ENCODE data around the gene CIBAR2. TPM values are rescaled to one million over a fixed set of nuclear protein-coding genes. Genes with fewer than 3 reads are reported as not detected.

The CIBAR2 gene
- total RNA-seq, 1 donor from 2014 or later: not detected

DNA sequence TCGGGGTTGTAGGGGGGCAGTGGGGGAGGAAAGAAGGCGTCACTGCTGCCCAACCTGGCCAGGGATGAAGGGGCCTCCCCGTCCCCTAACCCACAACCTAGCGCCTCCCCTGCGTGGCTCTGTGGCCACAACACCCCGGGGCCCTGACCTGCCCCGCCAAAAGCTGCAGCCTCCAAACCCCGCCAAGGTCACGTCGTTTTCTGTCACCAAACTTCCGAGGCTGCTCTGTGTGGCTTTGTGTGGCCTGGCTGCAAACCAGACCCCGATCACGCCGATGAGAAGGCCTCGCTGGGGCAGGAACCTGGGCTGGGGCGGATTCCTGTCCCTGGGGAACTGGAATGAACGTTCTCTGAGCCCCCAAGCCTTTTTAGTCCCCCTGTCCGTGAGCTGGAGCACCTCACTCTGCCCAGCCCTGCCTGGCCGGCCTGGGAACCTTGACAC is 30.5 kb upstream of the CIBAR2 start:
- DNase-seq (ENCODE audit: low read depth): no peak
- Histone ChIP-seq H3K36me3 (ENCODE audit: control insufficient read depth, insufficient read depth, low read length) (no peaks in the 10 kb centered on the region), H3K27me3 (ENCODE audit: control insufficient read depth, insufficient read depth, low read length) (peaks cover 10% of the 10 kb centered on the region), H3K4me3 (ENCODE audit: low read depth, low read length) (no peak overlapping the region)
- TF ChIP-seq, protein P1, sequence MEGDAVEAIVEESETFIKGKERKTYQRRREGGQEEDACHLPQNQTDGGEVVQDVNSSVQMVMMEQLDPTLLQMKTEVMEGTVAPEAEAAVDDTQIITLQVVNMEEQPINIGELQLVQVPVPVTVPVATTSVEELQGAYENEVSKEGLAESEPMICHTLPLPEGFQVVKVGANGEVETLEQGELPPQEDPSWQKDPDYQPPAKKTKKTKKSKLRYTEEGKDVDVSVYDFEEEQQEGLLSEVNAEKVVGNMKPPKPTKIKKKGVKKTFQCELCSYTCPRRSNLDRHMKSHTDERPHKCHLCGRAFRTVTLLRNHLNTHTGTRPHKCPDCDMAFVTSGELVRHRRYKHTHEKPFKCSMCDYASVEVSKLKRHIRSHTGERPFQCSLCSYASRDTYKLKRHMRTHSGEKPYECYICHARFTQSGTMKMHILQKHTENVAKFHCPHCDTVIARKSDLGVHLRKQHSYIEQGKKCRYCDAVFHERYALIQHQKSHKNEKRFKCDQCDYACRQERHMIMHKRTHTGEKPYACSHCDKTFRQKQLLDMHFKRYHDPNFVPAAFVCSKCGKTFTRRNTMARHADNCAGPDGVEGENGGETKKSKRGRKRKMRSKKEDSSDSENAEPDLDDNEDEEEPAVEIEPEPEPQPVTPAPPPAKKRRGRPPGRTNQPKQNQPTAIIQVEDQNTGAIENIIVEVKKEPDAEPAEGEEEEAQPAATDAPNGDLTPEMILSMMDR (IDR thresholded peaks at IDR 0.05; ENCODE audit: insufficient read depth, low read length, poor library complexity, severe bottlenecking): no peak

DNA sequence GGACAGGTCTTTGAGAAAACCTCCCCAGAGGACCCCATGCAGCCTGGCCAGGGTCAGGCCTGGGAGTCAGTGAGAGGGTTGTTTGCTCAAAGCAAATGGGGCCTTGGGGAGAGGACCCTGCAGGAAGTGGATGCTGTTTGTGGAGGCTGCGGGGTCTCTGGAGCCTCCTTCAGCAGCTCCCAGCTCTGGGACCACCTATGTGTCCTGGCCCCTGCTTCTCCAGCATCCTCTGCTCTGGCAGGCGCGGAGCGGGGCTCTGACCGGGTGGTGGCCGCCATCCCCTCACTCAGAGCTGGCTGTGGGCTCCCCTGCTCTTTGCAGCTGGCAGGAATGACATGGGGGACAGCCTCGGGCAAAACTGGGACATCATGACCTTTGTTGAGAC is 29.8 kb upstream of the CIBAR2 start:
- Histone ChIP-seq H3K27me3 (ENCODE audit: control insufficient read depth, insufficient read depth, low read length) (peaks cover 10% of the 10 kb centered on the region), H3K4me3 (ENCODE audit: low read depth, low read length) (no peak overlapping the region), H3K36me3 (ENCODE audit: control insufficient read depth, insufficient read depth, low read length) (no peaks in the 10 kb centered on the region)
- DNase-seq (ENCODE audit: low read depth): no peak
- TF ChIP-seq, protein P1 (IDR thresholded peaks at IDR 0.05; ENCODE audit: insufficient read depth, low read length, poor library complexity, severe bottlenecking): no peak

DNA sequence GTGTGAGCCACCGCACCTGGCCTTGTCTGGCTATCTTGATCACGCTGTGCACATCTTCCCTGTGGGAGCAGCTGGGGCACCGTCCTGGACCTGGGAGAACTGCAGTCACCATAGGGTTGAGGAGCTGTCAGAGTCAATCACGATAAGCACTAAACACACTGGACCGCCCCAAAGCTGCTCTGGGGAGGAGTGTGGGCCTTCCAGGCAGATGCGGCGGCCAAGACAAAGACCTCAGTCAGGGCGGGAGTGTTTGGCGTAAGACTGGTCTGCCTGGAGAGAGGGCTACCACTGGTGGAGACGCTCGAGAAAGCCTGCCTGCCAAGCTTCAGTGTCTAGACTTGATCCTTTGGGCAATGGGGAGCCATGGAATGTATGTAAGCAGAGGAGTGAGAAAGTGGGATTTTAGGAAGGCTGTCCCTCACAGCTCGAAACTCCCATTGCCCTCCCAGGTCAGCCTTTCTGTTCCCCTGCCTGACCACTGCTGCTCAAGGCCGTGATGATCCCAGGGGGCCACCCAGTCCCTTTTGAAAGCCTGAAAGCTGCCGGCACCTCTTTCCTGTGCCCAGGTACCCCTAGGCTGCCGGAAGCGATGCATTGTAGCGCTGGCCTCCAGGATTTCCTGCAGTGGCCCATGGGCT is 29.3 kb upstream of the CIBAR2 start:
- TF ChIP-seq, protein P1 (IDR thresholded peaks at IDR 0.05; ENCODE audit: insufficient read depth, low read length, poor library complexity, severe bottlenecking): no peak
- no peak overlapping the region for H3K4me3 ChIP-seq (ENCODE audit: low read depth, low read length)
- DNase-seq (ENCODE audit: low read depth): no peak
- H3K27me3 ChIP-seq (ENCODE audit: control insufficient read depth, insufficient read depth, low read length): peaks cover 10% of the 10 kb centered on the region
- H3K36me3 ChIP-seq (ENCODE audit: control insufficient read depth, insufficient read depth, low read length): no peaks in the 10 kb centered on the region

DNA sequence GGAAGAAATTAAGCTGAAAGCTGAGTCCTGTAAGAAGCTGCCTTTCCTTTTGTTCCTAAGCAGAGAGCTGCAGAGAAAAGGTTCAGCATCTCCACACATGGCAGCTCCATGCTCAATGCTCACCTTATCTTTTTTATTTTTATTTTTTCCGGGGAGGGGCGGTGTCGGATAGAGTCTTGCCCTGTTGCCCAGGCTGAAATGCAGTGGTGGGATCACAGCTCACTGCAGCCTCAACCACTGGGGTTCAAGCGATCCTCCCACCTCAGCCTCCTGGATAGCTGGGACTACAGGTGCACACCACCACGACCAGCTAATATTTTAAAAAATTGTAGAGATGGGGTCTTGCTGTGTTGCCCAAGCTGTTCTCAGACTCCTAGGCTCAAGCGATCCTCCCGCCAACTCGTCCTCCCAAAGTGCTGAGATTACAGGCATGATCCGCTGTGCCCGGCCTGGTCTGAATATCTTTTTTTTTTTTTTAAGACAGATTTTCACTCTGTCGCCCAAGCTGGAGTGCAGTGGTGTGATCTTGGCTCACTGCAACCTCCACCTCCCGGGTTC is 28.3 kb upstream of the CIBAR2 start:
- H3K27me3 ChIP-seq (ENCODE audit: control insufficient read depth, insufficient read depth, low read length): peaks cover 10% of the 10 kb centered on the region
- H3K4me3 ChIP-seq (ENCODE audit: low read depth, low read length): no peak overlapping the region
- TF ChIP-seq, protein P1 (IDR thresholded peaks at IDR 0.05; ENCODE audit: insufficient read depth, low read length, poor library complexity, severe bottlenecking): no peak
- H3K36me3 ChIP-seq (ENCODE audit: control insufficient read depth, insufficient read depth, low read length): no peaks in the 10 kb centered on the region
- no peak for DNase-seq (ENCODE audit: low read depth)

DNA sequence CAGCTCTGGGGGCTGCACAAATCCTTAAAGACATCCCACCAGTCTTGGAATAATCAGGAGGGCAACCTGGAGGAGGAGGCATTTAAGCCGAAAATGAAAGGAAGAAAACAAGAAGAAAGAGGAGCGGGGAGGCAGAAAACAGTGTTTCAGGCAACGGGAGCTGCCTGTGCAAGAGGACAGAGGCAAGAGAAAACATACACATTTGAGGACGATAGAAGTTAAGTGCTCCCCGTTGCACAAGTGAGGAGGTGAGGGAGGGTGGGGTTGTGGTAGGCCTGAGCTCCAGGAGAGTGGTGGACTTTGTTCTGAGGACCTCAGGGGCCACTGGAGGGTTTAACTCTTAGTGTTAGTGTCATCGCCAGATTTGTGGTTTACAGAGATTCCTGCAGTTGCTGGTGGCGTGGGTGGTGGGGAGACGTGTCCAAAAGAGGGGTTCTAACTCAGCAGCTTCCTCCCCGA is 27.6 kb upstream of the CIBAR2 start:
- Histone ChIP-seq H3K36me3 (ENCODE audit: control insufficient read depth, insufficient read depth, low read length) (no peaks in the 10 kb centered on the region), H3K4me3 (ENCODE audit: low read depth, low read length) (no peak overlapping the region), H3K27me3 (ENCODE audit: control insufficient read depth, insufficient read depth, low read length) (peaks cover 10% of the 10 kb centered on the region)
- DNase-seq (ENCODE audit: low read depth): no peak
- TF ChIP-seq, protein P1 (IDR thresholded peaks at IDR 0.05; ENCODE audit: insufficient read depth, low read length, poor library complexity, severe bottlenecking): no peak
